Endothelial cell of umbilical vein (primary cell): ENCODE data around the gene TRPM5. TPM values are rescaled to one million over a fixed set of nuclear protein-coding genes. Genes with fewer than 3 reads are reported as not detected.

Experiments used
- BruUV-seq: library from RNA; stranded (reverse); fragments of 400-500 nt; replicated peaks from 2 replicates; lab custom pipeline; 2021; lab: Mats Ljungman, UMichigan
- CTCF ChIA-PET: fragments of 300-600, 350-600 bp; sonication (Branson Sonifier 250); formaldehyde crosslinking; loops from one replicate; lab custom pipeline; 2021; ENCODE audit warnings: antibody characterized with exemption, inconsistent platforms; lab: Charles Lee
- POLR2A ChIA-PET: fragments of 300-600, 350-600 bp; sonication (Branson Sonifier 250); formaldehyde crosslinking; loops from one replicate; lab custom pipeline; 2021; ENCODE audit warnings: antibody characterized with exemption, inconsistent platforms; lab: Charles Lee
- DNase-seq: peaks from one replicate; pipeline ENCODE4 v3.0.0-alpha.2; 2011; ENCODE audit warnings: low read depth, low spot score
- FAIRE-seq: peaks from 2 replicates; lab custom pipeline; 2011; peaks lifted over from hg19 to GRCh38; lab: Jason Lieb, UNC
- H2AFZ ChIP-seq: 2 replicates; pipeline ENCODE4 v1.6.0; 2012; ENCODE audit warnings: low read depth, low read length, control low read depth, inconsistent platforms
- H3K27ac ChIP-seq: 2 replicates; pipeline ENCODE4 v1.5.1; 2011; ENCODE audit warnings: low read depth, mild to moderate bottlenecking, control low read depth, low read length, moderate library complexity; ENCODE audit not compliant: insufficient read depth
- H3K27me3 ChIP-seq, 2 experiments: 2 replicates each; pipeline versions ENCODE4 v1.6.0 to v1.6.1; 2011; ENCODE audit warnings: low read length in 2 of 2, mixed read lengths in 1 of 2; ENCODE audit not compliant: control insufficient read depth in 2 of 2, insufficient read depth in 2 of 2
- H3K36me3 ChIP-seq, 2 experiments: 2 replicates in 1 of 2; 3 replicates in 1 of 2; pipeline ENCODE4 v1.5.1; 2011; ENCODE audit warnings: low read length in 2 of 2, mild to moderate bottlenecking in 1 of 2, moderate library complexity in 1 of 2; ENCODE audit not compliant: control insufficient read depth in 2 of 2, insufficient read depth in 2 of 2; ENCODE audit errors: extremely low read depth in 1 of 2
- H3K4me1 ChIP-seq: 3 replicates; pipeline ENCODE4 v1.5.1; 2011; ENCODE audit warnings: mild to moderate bottlenecking, low read length; ENCODE audit not compliant: control insufficient read depth, insufficient read depth; ENCODE audit errors: extremely low read depth
- H3K4me2 ChIP-seq: 2 replicates; pipeline ENCODE4 v1.6.1; 2011; ENCODE audit warnings: low read length, control low read depth, mixed read lengths; ENCODE audit not compliant: insufficient read depth
- H3K4me3 ChIP-seq, 3 experiments: fragments of 200-600 bp in 1 of 3; sonication (generic), shearing (Covaris generic) in 1 of 3; replicated peaks in 1 of 3; 2 replicates each; pipeline ENCODE4 v1.5.1; 2011 to 2016; ENCODE audit warnings: control low read depth in 3 of 3, low read length in 3 of 3, mild to moderate bottlenecking in 2 of 3, inconsistent platforms in 1 of 3, low read depth in 1 of 3, moderate library complexity in 1 of 3; ENCODE audit not compliant: insufficient read depth in 1 of 3
- H3K79me2 ChIP-seq: 2 replicates; pipeline ENCODE4 v1.6.0; 2012; ENCODE audit warnings: low read length, inconsistent platforms; ENCODE audit not compliant: control insufficient read depth, insufficient read depth
- H3K9ac ChIP-seq: replicated peaks from 2 replicates; pipeline ENCODE3; 2011; ENCODE audit warnings: low read length, control low read depth; ENCODE audit not compliant: insufficient read depth; ENCODE audit errors: extremely low read depth
- H3K9me1 ChIP-seq: replicated peaks from 3 replicates; pipeline ENCODE4 v1.6.0; 2011; ENCODE audit warnings: mild to moderate bottlenecking, low read length; ENCODE audit not compliant: control insufficient read depth, insufficient read depth; ENCODE audit errors: extremely low read depth
- H3K9me3 ChIP-seq: replicated peaks from 2 replicates; pipeline ENCODE4 v1.5.1; 2012; ENCODE audit warnings: low read length, inconsistent platforms; ENCODE audit not compliant: control insufficient read depth, insufficient read depth
- H4K20me1 ChIP-seq: replicated peaks from 2 replicates; pipeline ENCODE3; 2011; ENCODE audit warnings: mild to moderate bottlenecking, low read length; ENCODE audit not compliant: control insufficient read depth, insufficient read depth; ENCODE audit errors: extremely low read depth
- CTCF ChIP-seq, 2 donors: IDR thresholded peaks; 1 replicate in 1 of 2; 2 replicates in 1 of 2; pipeline ENCODE4 v1.5.1; 2011; ENCODE audit warnings: low read length in 2 of 2, mild to moderate bottlenecking in 2 of 2, moderate library complexity in 2 of 2, control low read depth in 1 of 2, inconsistent platforms in 1 of 2, low read depth in 1 of 2; ENCODE audit not compliant: insufficient read depth in 1 of 2; ENCODE audit errors: extremely low read depth in 1 of 2
- EZH2 ChIP-seq: IDR thresholded peaks from 2 replicates; pipeline ENCODE4 v1.6.1; 2012; ENCODE audit warnings: borderline replicate concordance, low read depth, mild to moderate bottlenecking, moderate library complexity, low read length, inconsistent platforms; ENCODE audit not compliant: severe bottlenecking
- FOS ChIP-seq: IDR thresholded peaks from 2 replicates; pipeline ENCODE4 v1.6.1; 2011; ENCODE audit warnings: mild to moderate bottlenecking, low read length, moderate library complexity, borderline replicate concordance; ENCODE audit not compliant: insufficient read depth
- GATA2 ChIP-seq: IDR thresholded peaks from 2 replicates; pipeline ENCODE4 v1.7.0; 2011; ENCODE audit warnings: low read depth, mild to moderate bottlenecking, moderate library complexity, mixed read lengths, low read length; ENCODE audit not compliant: insufficient read length, insufficient read depth
- JUN ChIP-seq: IDR thresholded peaks from 2 replicates; pipeline ENCODE4 v1.6.1; 2011; ENCODE audit warnings: borderline replicate concordance, low read depth; ENCODE audit not compliant: insufficient read length, insufficient read depth
- MAX ChIP-seq: IDR thresholded peaks from 2 replicates; pipeline ENCODE4 v1.6.1; 2011; ENCODE audit not compliant: insufficient read depth, insufficient read length
- MYC ChIP-seq: IDR thresholded peaks from one replicate; pipeline ENCODE4 v1.6.1; 2011; ENCODE audit warnings: mild to moderate bottlenecking, low read depth, low read length
- POLR2A ChIP-seq: IDR thresholded peaks from 2 replicates; pipeline ENCODE4 v1.6.1; 2012; ENCODE audit warnings: low read depth, mild to moderate bottlenecking, control low read depth, low read length
- POLR2AphosphoS5 ChIP-seq: IDR thresholded peaks from 2 replicates; pipeline ENCODE4 v1.6.1; 2012; ENCODE audit warnings: low read depth, mild to moderate bottlenecking, control low read depth, low read length, moderate library complexity; ENCODE audit not compliant: insufficient read depth
- dilution Hi-C: fragments of 300-500 bp; cut with MboI; formaldehyde crosslinking; loops from one replicate; pipeline ENCODE4 v1.15.0; 2019; ENCODE audit warnings: low sequenced_read_pairs; ENCODE audit not compliant: extremely low pct_ligation_motif_present
- intact Hi-C: fragments of 100-400 bp; cut with micrococcal nuclease; formaldehyde crosslinking; loops from one replicate; pipeline ENCODE4 v1.10.0; 2022
- polyA plus RNA-seq, 4 experiments: library from polyadenylated mRNA; depleted of rRNA in 3 of 4; stranded (reverse) in 3 of 4; unstranded in 1 of 4; fragments of >200 nt; gene quantifications; 2 replicates each; pipeline versions ENCODE4 v1.2.1 to v1.2.3, GENCODE V29; 2011 to 2012; ENCODE audit warnings: missing spikeins in 1 of 4
- total RNA-seq: library from RNA; stranded (reverse); gene quantifications from 2 replicates; pipeline ENCODE4 v1.2.3, GENCODE V29; 2021

TRPM5 gene
- total and polyA plus RNA-seq, 2 donors (not counting 3 experiments of a cell fraction or from before 2014, with no cell fraction given), result not detected

- H3K27me3 ChIP-seq, result no peaks in the 10 kb centered on the region
- ChIA-PET CTCF (interaction anchor here (0.6 to 10.1 kb wide), 33 partner anchors 10 to 506 kb away, joined by 3 to 829 read pairs (median 5); partner anchors contain the start of genes C11orf21, CD81, TSPAN32 and TSSC4), POLR2A (interaction anchor here (1.6 kb wide), 1 partner anchor 116 kb away, joined by 7 read pairs; no protein-coding TSS in a partner anchor)
- TF ChIP-seq GATA2, result no peak
- TF ChIP-seq FOS, result no peak
- TF ChIP-seq CTCF (IDR thresholded peaks at IDR 0.05; ENCODE audit: extremely low read depth in 1 of 2, insufficient read depth in 1 of 2, low read depth in 1 of 2, low read length in 2 of 2), result no peak
- TF ChIP-seq POLR2A, result no peak
- no peak for TF ChIP-seq POLR2AphosphoS5
- no peak for TF ChIP-seq MAX
- no peak for TF ChIP-seq JUN
- no peak for TF ChIP-seq EZH2
- no peak for TF ChIP-seq MYC
- DNase-seq (no peak), FAIRE-seq (no peak)
- dilution Hi-C loops (no loop called here), intact Hi-C loops (no loop called here)
- H3K9ac ChIP-seq, result no peak overlapping the region
- no peaks in the 10 kb centered on the region for H3K4me1 ChIP-seq
- H3K27ac ChIP-seq, result no peak overlapping the region
- no peaks in the 10 kb centered on the region for H3K9me1 ChIP-seq
- H2AFZ ChIP-seq, result no peak overlapping the region
- H3K79me2 ChIP-seq, result no peaks in the 10 kb centered on the region
- no peak overlapping the region for H3K4me2 ChIP-seq
- H3K36me3 ChIP-seq, result no peaks in the 10 kb centered on the region
- no peak overlapping the region for H3K4me3 ChIP-seq
- no peaks in the 10 kb centered on the region for H3K9me3 ChIP-seq
- no peaks in the 10 kb centered on the region for H4K20me1 ChIP-seq
- no TSS peak for BruUV-seq
Measured at GRCh38 chr11:2421226-2421994, 22.9 kb downstream of the TRPM5 start.
